ENCODE data around the gene MARK3.

Gene MARK3

DNA sequence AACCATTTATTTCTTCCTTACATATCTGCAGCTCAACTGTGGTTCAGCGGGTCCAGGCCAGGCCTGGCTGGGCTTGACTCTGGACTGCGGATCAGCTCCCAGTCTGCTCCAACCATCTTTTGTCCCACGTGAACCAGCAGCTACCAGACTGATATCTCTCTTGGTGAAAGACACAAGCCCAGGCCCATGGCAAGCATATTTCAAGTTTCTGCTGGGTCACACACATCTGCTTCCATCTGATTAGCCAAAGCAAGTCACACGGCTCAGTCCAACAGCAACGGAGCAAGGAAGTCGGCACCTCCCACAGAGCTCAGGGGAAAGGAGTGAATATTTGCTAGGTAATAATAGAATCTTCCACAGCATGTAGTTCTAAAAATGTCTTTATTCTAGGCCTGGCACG is 24.7 kb upstream of the MARK3 start:
- H3K27ac Mint-ChIP-seq, result no peak overlapping the region

GRCh38 chr14:103361867-103362266 is 23.3 kb upstream of the MARK3 start:
- Mint-ChIP-seq H3K4me1 (no peaks in the 10 kb centered on the region), H3K27me3 (ENCODE audit: low read depth) (peaks cover 4% of the 10 kb centered on the region), H3K27ac (no peak overlapping the region), H3K4me3 (no peak overlapping the region), H3K36me3 (ENCODE audit: low read depth) (no peaks in the 10 kb centered on the region), H3K9me3 (peaks cover 22% of the 10 kb centered on the region)
- no peak for TF ChIP-seq CTCF (IDR thresholded peaks at IDR 0.05; ENCODE audit: unreplicated experiment in 3 of 3)

More for the DNA sequence above, 24.7 kb upstream of the MARK3 start:
- H3K9me3 Mint-ChIP-seq, result peaks cover 22% of the 10 kb centered on the region
- H3K4me3 Mint-ChIP-seq, result no peak overlapping the region
- TF ChIP-seq CTCF (IDR thresholded peaks at IDR 0.05; ENCODE audit: unreplicated experiment in 3 of 3), result no peak
- peaks cover 9% of the 10 kb centered on the region for H3K27me3 Mint-ChIP-seq (ENCODE audit: low read depth)
- H3K4me1 Mint-ChIP-seq, result no peaks in the 10 kb centered on the region
- no peaks in the 10 kb centered on the region for H3K36me3 Mint-ChIP-seq (ENCODE audit: low read depth)

DNA sequence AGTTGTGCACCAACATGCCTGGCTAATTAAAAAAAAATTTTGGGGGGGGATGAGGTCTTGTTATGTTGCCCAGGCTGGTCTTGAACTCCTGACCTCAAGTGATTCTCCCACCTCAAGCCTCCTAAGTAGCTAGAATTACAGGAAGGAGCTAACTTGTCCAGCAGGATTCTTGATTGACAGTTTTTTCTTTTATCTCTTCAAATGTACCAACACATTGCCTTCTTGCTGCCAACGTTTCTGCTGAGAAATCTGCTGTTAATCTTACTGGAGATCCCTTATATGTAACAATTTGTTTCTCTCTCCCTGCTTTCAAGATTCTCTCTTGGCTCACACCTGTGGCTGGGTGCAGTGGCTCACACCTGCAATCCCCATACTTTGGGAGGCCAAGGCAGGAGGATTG is 22.4 kb upstream of the MARK3 start:
- peaks cover 22% of the 10 kb centered on the region for H3K9me3 Mint-ChIP-seq
- no peak overlapping the region for H3K27ac Mint-ChIP-seq
- peaks cover 4% of the 10 kb centered on the region for H3K27me3 Mint-ChIP-seq (ENCODE audit: low read depth)
- no peaks in the 10 kb centered on the region for H3K4me1 Mint-ChIP-seq
- H3K36me3 Mint-ChIP-seq (ENCODE audit: low read depth), result no peaks in the 10 kb centered on the region
- no peak for TF ChIP-seq CTCF (IDR thresholded peaks at IDR 0.05; ENCODE audit: unreplicated experiment in 3 of 3)
- no peak overlapping the region for H3K4me3 Mint-ChIP-seq

DNA sequence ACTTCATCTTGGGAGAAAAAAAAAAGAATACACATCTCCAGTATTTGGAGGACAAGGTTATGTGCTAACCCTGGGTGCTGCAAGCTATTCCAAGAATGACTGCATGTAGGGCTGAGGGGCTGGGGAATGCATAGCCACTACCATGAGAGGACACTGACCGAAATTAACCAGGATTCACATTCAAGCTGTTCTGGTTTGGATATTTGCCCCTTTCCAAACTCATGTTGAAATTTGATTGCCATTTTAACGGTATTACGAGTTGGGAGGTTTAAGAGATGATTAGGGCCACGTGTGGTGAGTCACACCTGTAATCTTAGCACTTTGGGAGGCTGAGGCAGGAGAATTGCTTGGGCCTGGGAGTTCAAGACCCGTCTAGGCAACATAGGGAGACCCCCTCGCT is 18.5 kb upstream of the MARK3 start:
- H3K4me1 Mint-ChIP-seq, result no peaks in the 10 kb centered on the region
- TF ChIP-seq CTCF (IDR thresholded peaks at IDR 0.05; ENCODE audit: unreplicated experiment in 3 of 3), result no peak
- H3K9me3 Mint-ChIP-seq, result peaks cover 18% of the 10 kb centered on the region
- H3K36me3 Mint-ChIP-seq (ENCODE audit: low read depth), result no peaks in the 10 kb centered on the region
- H3K4me3 Mint-ChIP-seq, result no peak overlapping the region
- H3K27ac Mint-ChIP-seq, result no peak overlapping the region
- H3K27me3 Mint-ChIP-seq (ENCODE audit: low read depth), result no peaks in the 10 kb centered on the region

GRCh38 chr14:103367995-103368394 is 17.2 kb upstream of the MARK3 start:
- no peak for TF ChIP-seq CTCF (IDR thresholded peaks at IDR 0.05; ENCODE audit: unreplicated experiment in 3 of 3)
- H3K4me3 Mint-ChIP-seq, result no peak overlapping the region
- no peak overlapping the region for H3K27ac Mint-ChIP-seq
- no peaks in the 10 kb centered on the region for H3K27me3 Mint-ChIP-seq (ENCODE audit: low read depth)
- H3K9me3 Mint-ChIP-seq, result peaks cover 14% of the 10 kb centered on the region
- no peaks in the 10 kb centered on the region for H3K36me3 Mint-ChIP-seq (ENCODE audit: low read depth)
- no peaks in the 10 kb centered on the region for H3K4me1 Mint-ChIP-seq

GRCh38 chr14:103370087-103370486 is 15.1 kb upstream of the MARK3 start:
- Mint-ChIP-seq H3K9me3 (no peaks in the 10 kb centered on the region), H3K4me1 (no peaks in the 10 kb centered on the region), H3K4me3 (no peak overlapping the region), H3K36me3 (ENCODE audit: low read depth) (no peaks in the 10 kb centered on the region), H3K27ac (no peak overlapping the region), H3K27me3 (ENCODE audit: low read depth) (no peaks in the 10 kb centered on the region)
- no peak for TF ChIP-seq CTCF (IDR thresholded peaks at IDR 0.05; ENCODE audit: unreplicated experiment in 3 of 3)

Measured in nephron (organoid).